Liver (tissue), 9 donors: ENCODE measurements around the gene HLA-DRB1. TPM values are rescaled to one million over a fixed set of nuclear protein-coding genes. Genes with fewer than 3 reads are reported as not detected.

Source experiments
- DNase-seq: peaks from one replicate; pipeline ENCODE4 v3.0.0-alpha.2; 2017; ENCODE audit warnings: low spot score
- H3K27ac ChIP-seq, 2 donors: one replicate each; pipeline ENCODE4 v1.7.0; 2013; ENCODE audit warnings: inconsistent platforms in 2 of 2, low read length in 2 of 2, control low read depth in 1 of 2, low read depth in 1 of 2, mild to moderate bottlenecking in 1 of 2
- H3K27me3 ChIP-seq, 4 donors: one replicate each; pipeline versions ENCODE4 v1.6.1 to v1.7.0; 2013; ENCODE audit warnings: low read length in 3 of 4, inconsistent platforms in 1 of 4, mild to moderate bottlenecking in 1 of 4, moderate library complexity in 1 of 4; ENCODE audit not compliant: control insufficient read depth in 4 of 4, insufficient read depth in 4 of 4
- H3K36me3 ChIP-seq, 4 donors: one replicate each; pipeline versions ENCODE4 v1.6.1 to v1.7.0; 2013; ENCODE audit warnings: low read length in 3 of 4, mild to moderate bottlenecking in 3 of 4, low read depth in 1 of 4, moderate library complexity in 1 of 4; ENCODE audit not compliant: control insufficient read depth in 4 of 4, insufficient read depth in 3 of 4
- H3K4me1 ChIP-seq, 4 donors: one replicate each; pipeline versions ENCODE4 v1.6.1 to v1.7.0; 2013; ENCODE audit warnings: low read length in 3 of 4, mild to moderate bottlenecking in 3 of 4, moderate library complexity in 1 of 4; ENCODE audit not compliant: control insufficient read depth in 4 of 4, insufficient read depth in 4 of 4
- H3K4me3 ChIP-seq, 3 donors: one replicate each; pipeline versions ENCODE4 v1.6.1 to v1.7.0; 2013; ENCODE audit warnings: low read length in 3 of 3, control low read depth in 1 of 3, low read depth in 1 of 3, mild to moderate bottlenecking in 1 of 3
- H3K9ac ChIP-seq, 2 donors: one replicate each; pipeline ENCODE4 v1.7.0; 2013; ENCODE audit warnings: low read length in 2 of 2, mild to moderate bottlenecking in 2 of 2, moderate library complexity in 2 of 2, control low read depth in 1 of 2, low read depth in 1 of 2
- H3K9me3 ChIP-seq, 4 donors: one replicate each; pipeline versions ENCODE4 v1.6.1 to v1.7.0; 2013; ENCODE audit warnings: low read length in 3 of 4; ENCODE audit not compliant: control insufficient read depth in 4 of 4
- EGR1 ChIP-seq, 2 donors: IDR thresholded peaks; 2 replicates each; pipeline ENCODE4 v1.6.1; 2016 to 2018; ENCODE audit warnings: antibody characterized with exemption in 2 of 2, low read depth in 2 of 2
- FOXA1 ChIP-seq: IDR thresholded peaks from 2 replicates; pipeline ENCODE4 v1.6.1; 2016; ENCODE audit warnings: antibody characterized with exemption
- FOXA2 ChIP-seq: IDR thresholded peaks from 2 replicates; pipeline ENCODE4 v1.6.1; 2016; ENCODE audit warnings: antibody characterized with exemption
- GABPA ChIP-seq, 2 donors: IDR thresholded peaks in 1 of 2; conservative IDR thresholded peaks in 1 of 2; 2 replicates each; pipeline ENCODE4 v1.6.1; 2016; ENCODE audit warnings: antibody characterized with exemption in 2 of 2, mild to moderate bottlenecking in 1 of 2, moderate library complexity in 1 of 2
- HNF4A ChIP-seq, 2 donors: conservative IDR thresholded peaks; 2 replicates each; pipeline ENCODE4 v1.6.1; 2016; ENCODE audit warnings: antibody characterized with exemption in 2 of 2, mild to moderate bottlenecking in 2 of 2
- HNF4G ChIP-seq: IDR thresholded peaks from 2 replicates; pipeline ENCODE4 v1.6.1; 2016; ENCODE audit warnings: antibody characterized with exemption
- JUND ChIP-seq, 2 donors: IDR thresholded peaks; 2 replicates each; pipeline ENCODE4 v1.6.1; 2016; ENCODE audit warnings: antibody characterized with exemption in 2 of 2
- NR2F2 ChIP-seq: IDR thresholded peaks from 2 replicates; pipeline ENCODE4 v1.6.1; 2016; ENCODE audit warnings: antibody characterized with exemption
- RAD21 ChIP-seq, 2 donors: IDR thresholded peaks; 2 replicates each; pipeline ENCODE4 v1.6.1; 2016; ENCODE audit warnings: antibody characterized with exemption in 2 of 2, mild to moderate bottlenecking in 2 of 2
- RXRA ChIP-seq, 2 donors: IDR thresholded peaks; 2 replicates each; pipeline ENCODE4 v1.6.1; 2017 to 2018; ENCODE audit warnings: antibody characterized with exemption in 2 of 2, mild to moderate bottlenecking in 1 of 2
- SP1 ChIP-seq: IDR thresholded peaks from 2 replicates; pipeline ENCODE4 v1.6.1; 2018; ENCODE audit warnings: antibody characterized with exemption, mild to moderate bottlenecking
- TAF1 ChIP-seq: conservative IDR thresholded peaks from 2 replicates; pipeline ENCODE4 v1.6.1; 2016; ENCODE audit warnings: antibody characterized with exemption, mild to moderate bottlenecking
- YY1 ChIP-seq: IDR thresholded peaks from 2 replicates; pipeline ENCODE4 v1.6.1; 2016; ENCODE audit warnings: antibody characterized with exemption, mild to moderate bottlenecking
- WGBS: extraction: QIAGEN DNeasy Blood & Tissue Kit; methylation state at CpG from one replicate; pipeline ENCODE4 v1.1.7; 2013; 5-methylcytosine and 5-hydroxymethylcytosine counted together
- polyA plus RNA-seq, 2 donors: library from polyadenylated mRNA; stranded (reverse) in 1 of 2; unstranded in 1 of 2; fragments of 200-250 nt in 1 of 2; fragments of >200 nt in 1 of 2; fragmentation: Nextera tagmentation in 1 of 2; extraction: Ambion mirVana in 1 of 2; gene quantifications; one replicate each; pipeline versions ENCODE4 v1.2.1 to v1.2.3, GENCODE V29; 2013 to 2015
- total RNA-seq, 2 donors: library from RNA; depleted of rRNA; stranded (reverse); fragments of >200 nt; gene quantifications; one replicate each; pipeline ENCODE4 v1.2.3, GENCODE V29; 2014
- TF ChIP-seq, protein P1 (sequence below): IDR thresholded peaks from 2 replicates; pipeline ENCODE4 v1.6.1; 2016; ENCODE audit warnings: antibody characterized with exemption, mild to moderate bottlenecking
- TF ChIP-seq, protein P2 (sequence below): fragments of 150-350 bp; IDR thresholded peaks from 2 replicates; pipeline ENCODE4 v1.5.1; 2017; ENCODE audit warnings: improper control_type of control experiment, low read depth, low read length; ENCODE audit not compliant: missing input control
- TF ChIP-seq, protein P3 (sequence below): IDR thresholded peaks from 2 replicates; pipeline ENCODE4 v1.6.1; 2016; ENCODE audit warnings: antibody characterized with exemption
- TF ChIP-seq, protein P4 (sequence below): IDR thresholded peaks from 2 replicates; pipeline ENCODE4 v1.6.1; 2016; ENCODE audit warnings: antibody characterized with exemption
- TF ChIP-seq, protein P5 (sequence below): IDR thresholded peaks from 2 replicates; pipeline ENCODE4 v1.6.1; 2016; ENCODE audit warnings: antibody characterized with exemption
- donor health status: healthy.
- donor health status: healthy.
- donor health status: healthy.
- donor health status: healthy.
- donor health status: healthy.

Gene HLA-DRB1
- total and polyA plus RNA-seq, 4 donors, result 26.0 to 46.1 (median 36.4) TPM

DNA sequence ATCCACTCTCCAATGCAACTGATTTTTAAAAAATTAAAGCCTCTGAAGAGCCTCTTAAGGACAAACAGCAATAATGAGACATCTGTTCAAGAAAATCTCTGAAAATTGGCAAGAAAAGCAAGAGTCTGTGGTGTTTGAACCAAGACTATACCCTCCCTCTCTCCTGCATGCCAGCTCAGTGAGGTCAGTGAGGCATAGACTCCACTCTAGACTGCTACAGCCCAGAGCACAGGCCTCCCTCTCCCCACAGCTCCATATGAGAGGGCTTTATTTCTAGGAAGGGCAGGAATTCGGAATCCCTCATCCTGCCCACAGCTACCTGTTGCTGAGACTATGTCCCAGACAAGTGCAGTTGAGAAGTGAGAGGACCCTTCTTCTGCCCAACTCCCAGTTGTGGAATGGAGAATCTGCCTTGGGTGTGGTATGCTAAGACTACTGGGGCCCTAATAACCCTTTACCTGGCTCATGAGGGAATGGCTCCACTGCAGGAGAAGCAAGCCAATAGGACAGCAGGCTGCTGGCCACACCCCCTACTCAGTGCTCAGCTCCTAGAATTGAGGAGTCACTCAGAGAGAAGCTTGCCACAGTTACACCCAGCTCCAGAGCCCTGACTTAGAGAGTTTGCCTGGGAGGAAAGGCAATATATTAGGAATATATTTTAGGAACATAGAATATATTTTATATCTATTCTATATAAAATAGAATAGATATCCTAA is 24.9 kb upstream of the HLA-DRB1 start:
- Histone ChIP-seq H3K36me3 (no peaks in the 10 kb centered on the region), H3K4me3 (no peak overlapping the region), H3K4me1 (no peaks in the 10 kb centered on the region), H3K9me3 (no peaks in the 10 kb centered on the region), H3K27me3 (peaks cover 0 to 2% (median 0%) of the 10 kb centered on the region in 4 donors), H3K27ac (no peak overlapping the region), H3K9ac (no peak overlapping the region)
- WGBS, result 0% methylated on average over 1 of the region's 1 CpG
- TF ChIP-seq, protein P1, sequence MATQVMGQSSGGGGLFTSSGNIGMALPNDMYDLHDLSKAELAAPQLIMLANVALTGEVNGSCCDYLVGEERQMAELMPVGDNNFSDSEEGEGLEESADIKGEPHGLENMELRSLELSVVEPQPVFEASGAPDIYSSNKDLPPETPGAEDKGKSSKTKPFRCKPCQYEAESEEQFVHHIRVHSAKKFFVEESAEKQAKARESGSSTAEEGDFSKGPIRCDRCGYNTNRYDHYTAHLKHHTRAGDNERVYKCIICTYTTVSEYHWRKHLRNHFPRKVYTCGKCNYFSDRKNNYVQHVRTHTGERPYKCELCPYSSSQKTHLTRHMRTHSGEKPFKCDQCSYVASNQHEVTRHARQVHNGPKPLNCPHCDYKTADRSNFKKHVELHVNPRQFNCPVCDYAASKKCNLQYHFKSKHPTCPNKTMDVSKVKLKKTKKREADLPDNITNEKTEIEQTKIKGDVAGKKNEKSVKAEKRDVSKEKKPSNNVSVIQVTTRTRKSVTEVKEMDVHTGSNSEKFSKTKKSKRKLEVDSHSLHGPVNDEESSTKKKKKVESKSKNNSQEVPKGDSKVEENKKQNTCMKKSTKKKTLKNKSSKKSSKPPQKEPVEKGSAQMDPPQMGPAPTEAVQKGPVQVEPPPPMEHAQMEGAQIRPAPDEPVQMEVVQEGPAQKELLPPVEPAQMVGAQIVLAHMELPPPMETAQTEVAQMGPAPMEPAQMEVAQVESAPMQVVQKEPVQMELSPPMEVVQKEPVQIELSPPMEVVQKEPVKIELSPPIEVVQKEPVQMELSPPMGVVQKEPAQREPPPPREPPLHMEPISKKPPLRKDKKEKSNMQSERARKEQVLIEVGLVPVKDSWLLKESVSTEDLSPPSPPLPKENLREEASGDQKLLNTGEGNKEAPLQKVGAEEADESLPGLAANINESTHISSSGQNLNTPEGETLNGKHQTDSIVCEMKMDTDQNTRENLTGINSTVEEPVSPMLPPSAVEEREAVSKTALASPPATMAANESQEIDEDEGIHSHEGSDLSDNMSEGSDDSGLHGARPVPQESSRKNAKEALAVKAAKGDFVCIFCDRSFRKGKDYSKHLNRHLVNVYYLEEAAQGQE, result no peak
- TF ChIP-seq YY1 (no peak), JUND (IDR thresholded peaks at IDR 0.05) (no peak), GABPA (IDR thresholded peaks at IDR 0.05 in 1 of 2, conservative IDR thresholded peaks at IDR 0.05 in 1 of 2) (no peak), FOXA1 (no peak), FOXA2 (no peak), RXRA (IDR thresholded peaks at IDR 0.05) (no peak), SP1 (no peak), RAD21 (IDR thresholded peaks at IDR 0.05) (no peak), HNF4A (conservative IDR thresholded peaks at IDR 0.05) (no peak), NR2F2 (no peak)
- TF ChIP-seq, protein P2, sequence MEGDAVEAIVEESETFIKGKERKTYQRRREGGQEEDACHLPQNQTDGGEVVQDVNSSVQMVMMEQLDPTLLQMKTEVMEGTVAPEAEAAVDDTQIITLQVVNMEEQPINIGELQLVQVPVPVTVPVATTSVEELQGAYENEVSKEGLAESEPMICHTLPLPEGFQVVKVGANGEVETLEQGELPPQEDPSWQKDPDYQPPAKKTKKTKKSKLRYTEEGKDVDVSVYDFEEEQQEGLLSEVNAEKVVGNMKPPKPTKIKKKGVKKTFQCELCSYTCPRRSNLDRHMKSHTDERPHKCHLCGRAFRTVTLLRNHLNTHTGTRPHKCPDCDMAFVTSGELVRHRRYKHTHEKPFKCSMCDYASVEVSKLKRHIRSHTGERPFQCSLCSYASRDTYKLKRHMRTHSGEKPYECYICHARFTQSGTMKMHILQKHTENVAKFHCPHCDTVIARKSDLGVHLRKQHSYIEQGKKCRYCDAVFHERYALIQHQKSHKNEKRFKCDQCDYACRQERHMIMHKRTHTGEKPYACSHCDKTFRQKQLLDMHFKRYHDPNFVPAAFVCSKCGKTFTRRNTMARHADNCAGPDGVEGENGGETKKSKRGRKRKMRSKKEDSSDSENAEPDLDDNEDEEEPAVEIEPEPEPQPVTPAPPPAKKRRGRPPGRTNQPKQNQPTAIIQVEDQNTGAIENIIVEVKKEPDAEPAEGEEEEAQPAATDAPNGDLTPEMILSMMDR, result no peak
- no peak for DNase-seq

DNA sequence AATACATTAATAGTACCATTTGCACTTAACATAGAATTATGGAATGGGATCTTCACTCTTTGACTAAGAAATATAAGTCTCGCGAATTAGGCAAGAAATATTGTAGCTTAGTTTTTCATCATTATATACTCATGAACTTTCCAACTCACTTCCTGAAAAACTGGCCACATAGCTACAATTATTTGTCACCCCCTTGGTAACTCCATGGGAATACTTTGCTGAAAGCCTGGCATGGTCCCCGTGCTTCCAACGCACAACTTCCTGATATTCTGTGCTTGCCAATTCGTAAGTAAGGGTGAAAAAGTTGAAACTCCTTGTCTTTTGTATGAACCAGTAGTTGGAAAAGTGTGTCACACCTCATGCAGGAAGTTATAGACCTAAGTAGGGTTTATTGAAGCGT is 23.8 kb upstream of the HLA-DRB1 start:
- H3K4me1 ChIP-seq, result no peaks in the 10 kb centered on the region
- H3K36me3 ChIP-seq, result no peaks in the 10 kb centered on the region
- peaks cover 0 to 2% (median 0%) of the 10 kb centered on the region in 4 donors for H3K27me3 ChIP-seq
- WGBS, result 14% methylated on average over 6 of the region's 6 CpGs
- no peak overlapping the region for H3K27ac ChIP-seq
- no peak for DNase-seq
- TF ChIP-seq SP1 (no peak), FOXA1 (no peak), TAF1 (no peak), RAD21 (IDR thresholded peaks at IDR 0.05) (no peak), EGR1 (IDR thresholded peaks at IDR 0.05; ENCODE audit: low read depth in 2 of 2) (no peak), RXRA (IDR thresholded peaks at IDR 0.05) (no peak), HNF4G (no peak), FOXA2 (no peak), JUND (IDR thresholded peaks at IDR 0.05) (no peak), HNF4A (conservative IDR thresholded peaks at IDR 0.05) (no peak), GABPA (IDR thresholded peaks at IDR 0.05 in 1 of 2, conservative IDR thresholded peaks at IDR 0.05 in 1 of 2) (no peak), NR2F2 (no peak)
- TF ChIP-seq, protein P2, result no peak
- TF ChIP-seq, protein P3, sequence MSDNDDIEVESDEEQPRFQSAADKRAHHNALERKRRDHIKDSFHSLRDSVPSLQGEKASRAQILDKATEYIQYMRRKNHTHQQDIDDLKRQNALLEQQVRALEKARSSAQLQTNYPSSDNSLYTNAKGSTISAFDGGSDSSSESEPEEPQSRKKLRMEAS, result no peak
- TF ChIP-seq, protein P4, sequence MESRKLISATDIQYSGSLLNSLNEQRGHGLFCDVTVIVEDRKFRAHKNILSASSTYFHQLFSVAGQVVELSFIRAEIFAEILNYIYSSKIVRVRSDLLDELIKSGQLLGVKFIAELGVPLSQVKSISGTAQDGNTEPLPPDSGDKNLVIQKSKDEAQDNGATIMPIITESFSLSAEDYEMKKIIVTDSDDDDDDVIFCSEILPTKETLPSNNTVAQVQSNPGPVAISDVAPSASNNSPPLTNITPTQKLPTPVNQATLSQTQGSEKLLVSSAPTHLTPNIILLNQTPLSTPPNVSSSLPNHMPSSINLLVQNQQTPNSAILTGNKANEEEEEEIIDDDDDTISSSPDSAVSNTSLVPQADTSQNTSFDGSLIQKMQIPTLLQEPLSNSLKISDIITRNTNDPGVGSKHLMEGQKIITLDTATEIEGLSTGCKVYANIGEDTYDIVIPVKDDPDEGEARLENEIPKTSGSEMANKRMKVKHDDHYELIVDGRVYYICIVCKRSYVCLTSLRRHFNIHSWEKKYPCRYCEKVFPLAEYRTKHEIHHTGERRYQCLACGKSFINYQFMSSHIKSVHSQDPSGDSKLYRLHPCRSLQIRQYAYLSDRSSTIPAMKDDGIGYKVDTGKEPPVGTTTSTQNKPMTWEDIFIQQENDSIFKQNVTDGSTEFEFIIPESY, result no peak
- TF ChIP-seq, protein P5, sequence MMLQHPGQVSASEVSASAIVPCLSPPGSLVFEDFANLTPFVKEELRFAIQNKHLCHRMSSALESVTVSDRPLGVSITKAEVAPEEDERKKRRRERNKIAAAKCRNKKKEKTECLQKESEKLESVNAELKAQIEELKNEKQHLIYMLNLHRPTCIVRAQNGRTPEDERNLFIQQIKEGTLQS, result no peak
- H3K4me3 ChIP-seq, result no peak overlapping the region
- H3K9ac ChIP-seq, result no peak overlapping the region
- no peaks in the 10 kb centered on the region for H3K9me3 ChIP-seq
